ENCODE data around the gene CD34. TPM values are rescaled to one million over a fixed set of nuclear protein-coding genes. Genes with fewer than 3 reads are reported as not detected.

Gene CD34
- total RNA-seq, 1 donor from 2014 or later = not detected

GRCh38 chr1:207919523-207920170 lies 8.7 kb upstream of the CD34 start:
- peaks cover 2% of the 10 kb centered on the region for H3K27me3 ChIP-seq (ENCODE audit: control insufficient read depth, insufficient read depth, low read length)
- H3K36me3 ChIP-seq (ENCODE audit: control insufficient read depth, insufficient read depth, low read length) = no peaks in the 10 kb centered on the region
- DNase-seq (ENCODE audit: low read depth) = no peak
- TF ChIP-seq CTCF (IDR thresholded peaks at IDR 0.05; ENCODE audit: insufficient read depth, low read length, severe bottlenecking) = no peak
- FAIRE-seq = no peak
- H3K4me3 ChIP-seq (ENCODE audit: low read depth, low read length) = no peak overlapping the region

- no peak for TF ChIP-seq CTCF (IDR thresholded peaks at IDR 0.05; ENCODE audit: insufficient read depth, low read length, severe bottlenecking)
- Histone ChIP-seq H3K27me3 (ENCODE audit: control insufficient read depth, insufficient read depth, low read length) (peaks cover 2% of the 10 kb centered on the region), H3K4me3 (ENCODE audit: low read depth, low read length) (no peak overlapping the region), H3K36me3 (ENCODE audit: control insufficient read depth, insufficient read depth, low read length) (no peaks in the 10 kb centered on the region)
- FAIRE-seq = no peak
- no peak for DNase-seq (ENCODE audit: low read depth)
Observed at GRCh38 chr1:207918581-207918980, 7.7 kb upstream of the CD34 start.

- no peak for FAIRE-seq
- TF ChIP-seq CTCF (IDR thresholded peaks at IDR 0.05; ENCODE audit: insufficient read depth, low read length, severe bottlenecking) = no peak
- DNase-seq (ENCODE audit: low read depth) = no peak
- Histone ChIP-seq H3K27me3 (ENCODE audit: control insufficient read depth, insufficient read depth, low read length) (peaks cover 2% of the 10 kb centered on the region), H3K36me3 (ENCODE audit: control insufficient read depth, insufficient read depth, low read length) (no peaks in the 10 kb centered on the region), H3K4me3 (ENCODE audit: low read depth, low read length) (no peak overlapping the region)
Observed at GRCh38 chr1:207918011-207918410, 7.1 kb upstream of the CD34 start.

DNA sequence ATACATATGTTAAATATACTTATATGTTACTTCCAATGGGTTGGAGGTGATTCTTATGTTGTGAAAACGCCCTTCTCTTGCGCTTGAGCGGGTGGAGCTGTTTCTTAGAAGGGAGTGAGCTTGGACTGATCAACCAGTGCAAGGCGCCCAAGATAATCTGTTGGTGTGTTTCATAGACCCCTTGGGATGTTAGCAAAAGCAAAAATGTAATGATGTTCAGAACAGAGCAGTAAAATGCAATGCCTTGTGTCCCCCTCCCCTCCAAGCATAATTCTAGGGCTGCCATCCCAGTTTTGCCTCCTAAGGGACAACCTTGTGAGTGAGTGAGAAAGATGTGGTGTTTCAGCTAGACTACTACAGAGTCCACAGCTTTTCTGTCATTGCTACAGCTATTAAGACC lies 6.2 kb upstream of the CD34 start:
- FAIRE-seq = no peak
- DNase-seq (ENCODE audit: low read depth) = no peak
- H3K4me3 ChIP-seq (ENCODE audit: low read depth, low read length) = no peak overlapping the region
- H3K36me3 ChIP-seq (ENCODE audit: control insufficient read depth, insufficient read depth, low read length) = no peaks in the 10 kb centered on the region
- TF ChIP-seq CTCF (IDR thresholded peaks at IDR 0.05; ENCODE audit: insufficient read depth, low read length, severe bottlenecking) = no peak
- peaks cover 2% of the 10 kb centered on the region for H3K27me3 ChIP-seq (ENCODE audit: control insufficient read depth, insufficient read depth, low read length)

DNA sequence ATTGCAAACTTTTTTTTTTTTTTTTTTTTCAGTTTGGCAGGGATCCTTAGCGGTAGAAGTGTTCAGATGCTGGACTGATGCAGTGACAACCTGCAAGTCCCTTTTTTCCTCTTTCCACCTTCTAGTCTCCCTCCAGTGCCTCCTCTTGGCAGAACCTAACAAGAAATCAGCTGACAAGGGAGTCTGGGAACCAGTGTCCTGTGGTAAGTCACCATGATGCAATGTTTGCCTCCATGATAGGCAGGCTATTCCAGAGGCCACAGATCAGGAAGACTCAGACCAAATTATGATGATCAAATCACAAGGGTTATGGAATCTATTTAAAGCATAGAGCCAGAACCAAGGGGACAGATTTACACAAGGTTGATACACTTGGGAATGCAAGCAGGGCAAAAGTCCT lies 3.0 kb upstream of the CD34 start:
- Histone ChIP-seq H3K36me3 (ENCODE audit: control insufficient read depth, insufficient read depth, low read length) (no peaks in the 10 kb centered on the region), H3K4me3 (ENCODE audit: low read depth, low read length) (no peak overlapping the region), H3K27me3 (ENCODE audit: control insufficient read depth, insufficient read depth, low read length) (peaks cover 10% of the 10 kb centered on the region)
- no peak for DNase-seq (ENCODE audit: low read depth)
- no peak for FAIRE-seq
- TF ChIP-seq CTCF (IDR thresholded peaks at IDR 0.05; ENCODE audit: insufficient read depth, low read length, severe bottlenecking) = no peak

Data from bronchial epithelial cell (primary cell).